GM18520 (cell line): ENCODE measurements around the gene ABHD17B.
"Not testable (repeated sequence)": the region's sequence is repeated elsewhere in the genome, so short reads cannot be mapped to it uniquely, and the experiment has no call there.

Experiments used
- ATAC-seq: cut with Tn5 transposase; IDR thresholded peaks from one replicate; pipeline ENCODE4 v1.9.1; 2021; ENCODE audit not compliant: unreplicated experiment

Gene ABHD17B

DNA sequence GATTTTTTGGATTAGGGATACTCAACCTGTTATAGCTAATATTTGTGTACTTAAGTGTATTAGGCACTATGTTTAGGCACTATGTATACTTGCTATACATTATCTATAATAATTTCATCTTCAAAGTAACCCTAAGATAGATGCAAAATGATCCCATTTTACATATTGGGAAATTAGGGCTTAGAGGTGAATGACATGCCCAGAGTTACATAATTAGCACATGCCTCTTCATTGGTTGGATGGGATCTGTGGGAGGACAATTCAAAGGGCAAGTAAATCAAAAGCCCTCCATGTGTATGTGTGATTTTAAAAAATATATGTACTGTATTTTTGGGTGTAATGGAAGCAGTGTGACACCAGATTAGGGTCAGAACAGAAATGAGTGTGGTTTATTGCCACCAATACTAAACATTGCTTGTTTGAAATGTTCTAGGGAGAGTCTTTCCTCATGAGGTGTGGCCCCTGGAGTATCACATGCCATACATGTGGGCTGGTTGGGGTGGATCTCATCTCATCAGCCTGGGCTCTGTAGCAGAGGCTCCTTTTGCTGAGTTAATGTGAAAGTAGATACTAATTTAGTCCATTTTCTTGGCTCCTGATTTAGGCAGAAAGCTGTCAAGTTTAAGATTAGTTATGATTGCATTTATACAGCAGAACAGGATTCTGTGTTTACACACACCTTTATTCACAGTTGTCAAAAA, 6.0 kb upstream of the ABHD17B start:
- peak; percentile 62 for ATAC-seq

DNA sequence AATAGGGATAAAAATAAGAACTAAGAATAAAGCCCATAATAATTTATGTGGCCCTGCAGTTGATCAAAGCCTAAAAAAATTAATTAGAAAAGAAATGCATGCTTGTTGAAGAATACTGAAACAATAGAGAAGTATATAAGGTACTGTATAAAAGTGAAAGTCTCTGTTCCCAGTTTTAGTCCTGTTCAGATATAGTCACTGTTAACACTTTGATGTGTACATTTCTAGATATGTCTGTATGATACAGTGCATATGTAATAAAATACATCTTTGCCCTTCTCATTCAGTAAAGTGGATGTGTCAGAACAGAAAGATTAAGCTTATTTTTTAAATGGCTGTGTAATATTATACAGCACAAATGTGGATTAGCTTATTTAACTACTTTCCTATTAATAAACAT, 4.5 kb upstream of the ABHD17B start:
- ATAC-seq = no peak

DNA sequence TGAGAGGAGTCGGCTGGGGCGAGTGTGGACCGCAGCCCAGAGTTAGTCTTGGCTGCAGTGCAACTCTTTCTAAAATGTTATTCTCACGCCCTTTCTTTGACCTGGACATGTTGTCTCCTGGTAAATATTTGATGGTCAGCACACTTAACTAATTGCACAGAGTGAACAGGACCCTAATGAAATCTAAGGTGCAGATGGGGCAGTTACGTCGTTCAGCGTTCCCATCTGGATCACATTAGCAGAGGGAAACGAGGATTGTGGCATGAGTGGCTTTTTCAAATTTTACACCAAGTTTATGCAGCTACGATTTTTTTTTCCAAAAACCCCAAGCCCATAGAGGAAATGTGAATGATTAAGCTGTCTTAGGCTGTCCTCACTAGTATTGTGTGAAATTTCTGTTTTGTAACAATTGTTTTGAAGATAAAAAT, 929 bp upstream of the ABHD17B start:
- no peak for ATAC-seq

DNA sequence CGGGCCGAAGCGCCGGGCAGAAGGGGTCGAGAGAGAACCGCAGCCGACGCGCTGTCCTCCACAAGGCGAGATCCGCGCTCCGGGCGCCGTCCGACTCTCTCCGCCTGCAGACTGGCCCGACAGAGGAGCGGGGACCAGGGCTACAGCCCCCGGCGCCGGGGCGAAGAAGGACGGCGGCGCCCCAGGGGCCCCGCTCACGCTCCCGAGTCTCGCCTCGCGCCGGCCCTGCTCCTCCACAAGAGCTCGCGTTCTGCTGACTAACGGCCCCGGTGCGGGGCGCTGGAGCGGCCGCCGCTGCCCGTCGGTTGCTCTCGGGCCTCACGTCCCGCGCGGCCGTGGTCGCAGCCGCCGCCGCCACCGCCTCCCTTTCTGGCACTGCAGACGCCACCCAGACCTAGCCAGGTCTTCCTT, 338 bp downstream of the ABHD17B start:
- ATAC-seq = peak; percentile 5

DNA sequence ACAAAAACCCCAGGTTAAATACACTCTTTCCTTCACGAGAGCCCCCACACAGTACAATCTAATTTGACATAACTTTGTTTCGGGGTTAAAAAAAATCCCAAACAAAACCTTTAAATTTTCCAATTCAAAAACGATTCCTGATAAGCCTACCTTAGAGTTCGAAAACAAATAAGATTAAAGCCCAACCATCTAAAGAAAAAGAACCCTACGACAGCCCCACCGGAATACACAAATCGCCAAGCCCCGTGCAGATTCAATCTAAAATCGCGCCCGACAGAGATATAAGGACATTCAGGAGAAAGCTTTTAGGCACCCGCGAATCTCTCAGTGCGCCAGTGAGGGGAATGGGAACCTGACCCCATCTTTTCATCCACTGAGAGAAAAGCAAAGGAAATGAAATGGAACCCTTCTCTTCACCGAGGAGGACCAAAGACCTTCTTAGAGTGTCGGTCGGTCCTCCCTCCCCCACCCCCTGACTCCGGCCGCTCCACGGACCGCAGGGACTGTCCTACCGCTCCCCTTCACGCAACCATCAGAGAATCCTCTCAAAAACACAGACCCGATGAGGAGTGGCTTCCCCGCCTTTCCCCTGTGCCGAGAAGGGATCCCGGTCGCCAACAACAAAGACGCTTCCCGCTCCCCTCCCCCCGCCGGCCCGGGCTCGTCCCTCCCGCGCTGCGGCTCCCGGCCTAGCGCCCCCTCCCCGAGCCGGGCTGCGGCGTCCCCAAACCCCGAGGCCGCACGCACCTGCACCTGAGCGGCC, 925 bp downstream of the ABHD17B start:
- no peak for ATAC-seq

DNA sequence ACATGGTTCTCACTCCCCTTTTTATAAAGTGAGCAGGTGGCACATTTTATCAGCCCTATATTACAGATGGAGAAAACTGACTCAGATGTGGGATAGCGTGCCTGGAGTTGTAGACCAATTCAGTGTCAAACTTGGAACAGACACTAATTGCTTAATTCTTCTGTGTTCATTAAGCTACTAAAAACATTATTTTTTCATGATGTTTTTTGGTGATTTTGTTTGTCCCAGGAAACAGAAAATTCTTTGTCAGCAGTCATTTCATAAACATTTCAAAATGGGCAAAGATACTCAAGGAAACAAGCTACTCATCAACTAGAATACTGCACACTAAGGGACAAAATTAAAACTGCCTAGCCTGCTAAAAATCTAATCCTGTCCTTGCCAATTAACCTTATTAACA, 2.2 kb downstream of the ABHD17B start:
- no peak for ATAC-seq

DNA sequence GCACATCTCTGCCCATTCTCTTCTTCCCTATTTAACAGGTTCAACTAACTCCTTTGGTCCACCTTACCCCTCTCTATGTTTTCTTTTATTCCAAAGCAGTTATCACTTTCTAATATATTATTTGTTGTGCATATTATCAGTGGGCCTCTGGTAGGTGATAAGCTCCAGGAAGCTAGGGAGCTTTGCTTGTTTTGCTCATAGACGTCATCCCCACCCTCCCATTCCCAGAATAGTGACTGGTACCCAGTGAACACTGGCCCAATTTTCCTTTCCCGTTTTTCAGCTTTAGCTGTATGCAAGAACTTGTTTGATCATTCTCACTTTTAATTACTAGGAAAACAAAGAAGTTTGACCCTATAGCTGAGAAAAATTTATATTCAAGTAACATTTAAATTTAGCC, 6.9 kb downstream of the ABHD17B start:
- no peak for ATAC-seq

DNA sequence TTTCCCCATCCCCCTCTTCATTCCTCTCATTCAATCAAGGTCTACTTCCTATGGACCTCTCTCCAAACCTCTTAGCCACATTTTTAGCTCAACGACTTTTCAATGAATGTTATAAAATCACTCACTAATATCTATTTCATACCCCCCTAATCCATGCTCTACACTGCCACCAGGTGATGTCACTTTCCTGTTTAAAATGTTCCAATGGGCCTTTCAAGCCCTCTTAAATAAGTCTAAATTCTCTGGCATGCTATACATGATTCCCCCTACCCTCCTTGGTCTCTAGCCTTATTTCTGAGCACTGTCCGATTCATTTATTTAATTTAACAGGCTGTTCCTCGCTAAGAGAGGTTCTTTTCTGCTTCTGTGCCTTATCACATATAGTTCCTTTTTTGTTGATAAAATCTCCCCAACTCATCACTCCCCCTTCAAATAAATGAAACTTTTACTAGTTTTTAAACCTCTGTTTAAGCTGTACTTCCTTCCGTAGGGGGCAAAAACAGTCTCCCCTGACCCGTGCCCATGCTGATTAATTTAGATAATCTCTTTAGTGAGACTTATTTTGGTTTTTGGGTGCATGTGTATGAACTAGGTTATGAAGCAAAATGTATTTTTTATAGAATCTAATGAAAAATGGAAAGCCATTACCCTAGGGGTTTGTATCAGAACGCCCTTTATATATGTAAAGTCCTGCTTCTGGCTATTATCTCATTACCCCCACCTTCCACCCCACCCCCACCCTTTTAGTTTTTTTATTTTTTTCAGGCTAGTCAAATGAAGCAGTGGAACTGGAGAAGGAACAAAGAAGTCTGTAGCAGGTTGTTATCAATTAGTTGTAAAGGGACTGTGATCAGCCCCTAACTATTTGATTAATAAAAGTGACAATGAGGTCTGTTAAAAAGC, 9.0 kb downstream of the ABHD17B start:
- ATAC-seq = no peak

DNA sequence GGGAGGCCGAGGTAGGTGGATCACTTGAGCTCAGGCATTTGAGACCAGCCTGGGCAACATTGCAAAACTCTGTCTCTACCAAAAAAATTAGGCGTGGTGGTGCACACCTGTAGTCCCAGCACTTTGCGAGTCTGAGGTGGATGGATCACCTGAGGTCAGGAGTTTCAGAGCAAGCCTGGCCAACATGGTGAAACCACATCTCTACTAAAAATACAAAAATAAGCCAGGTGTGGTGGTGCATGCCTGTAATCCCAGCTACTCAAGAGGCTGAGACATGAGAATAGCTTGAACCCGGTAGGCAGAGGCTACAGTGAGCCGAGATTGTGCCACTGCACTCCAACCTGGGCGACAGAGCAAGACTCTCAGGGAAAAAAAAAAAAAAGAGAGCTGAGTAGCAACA, 12.2 kb downstream of the ABHD17B start:
- not testable (repeated sequence) for ATAC-seq

DNA sequence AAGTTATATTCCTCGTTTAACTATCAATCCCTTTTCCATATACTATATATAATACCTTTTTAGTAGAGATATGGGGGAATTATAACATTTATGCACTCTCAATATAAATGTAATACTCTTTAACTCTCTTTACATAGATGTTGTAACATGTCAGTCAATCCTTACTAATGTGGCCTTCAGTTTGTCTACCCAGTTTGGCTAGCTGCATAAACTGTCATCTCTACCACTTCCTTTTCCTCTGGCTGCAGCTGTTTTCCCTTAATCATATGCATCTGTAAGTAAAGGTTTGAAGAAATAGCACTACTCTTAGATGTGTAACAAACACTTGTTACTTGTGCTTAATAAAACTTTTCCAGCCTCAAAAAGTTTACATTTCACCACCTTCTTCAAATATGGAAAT, 13.4 kb downstream of the ABHD17B start:
- ATAC-seq = peak; percentile 37

DNA sequence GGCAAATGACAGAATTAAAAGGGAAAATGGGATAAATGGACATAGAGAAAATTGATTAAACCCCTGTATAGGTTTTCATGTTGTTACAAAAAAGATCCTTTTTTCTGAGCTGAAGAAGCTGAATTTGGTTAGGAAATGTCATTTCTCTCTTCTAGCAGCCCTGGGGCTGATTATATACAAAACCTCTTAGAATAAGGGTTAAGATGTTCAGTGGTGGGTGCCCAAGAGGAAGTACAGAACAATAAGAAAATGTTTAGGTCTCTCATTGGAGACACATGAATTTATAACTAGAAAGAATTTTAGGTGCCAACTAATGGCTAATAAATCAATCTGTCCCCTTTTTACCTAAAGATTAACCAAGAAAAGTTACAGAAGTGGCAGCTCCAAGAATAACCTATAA, 14.2 kb downstream of the ABHD17B start:
- no peak for ATAC-seq

DNA sequence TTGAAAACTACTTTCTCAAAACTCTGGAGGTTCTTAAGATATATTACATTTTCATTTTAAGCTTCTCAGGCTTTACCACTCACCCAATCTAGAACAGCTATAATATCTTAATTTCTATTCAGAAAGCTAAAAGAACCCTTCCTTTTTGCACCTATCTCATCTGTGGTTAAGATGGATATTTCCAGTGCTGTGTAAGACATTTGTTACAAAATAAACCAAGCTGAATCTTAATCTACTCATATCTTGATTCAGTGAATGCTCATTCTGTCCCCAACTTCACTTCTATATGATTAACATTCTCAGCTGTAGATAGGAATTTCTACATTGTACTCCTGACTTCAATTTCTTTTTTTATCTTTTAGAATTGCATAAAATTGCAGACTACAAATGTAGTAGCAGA, 15.0 kb downstream of the ABHD17B start:
- ATAC-seq = no peak

DNA sequence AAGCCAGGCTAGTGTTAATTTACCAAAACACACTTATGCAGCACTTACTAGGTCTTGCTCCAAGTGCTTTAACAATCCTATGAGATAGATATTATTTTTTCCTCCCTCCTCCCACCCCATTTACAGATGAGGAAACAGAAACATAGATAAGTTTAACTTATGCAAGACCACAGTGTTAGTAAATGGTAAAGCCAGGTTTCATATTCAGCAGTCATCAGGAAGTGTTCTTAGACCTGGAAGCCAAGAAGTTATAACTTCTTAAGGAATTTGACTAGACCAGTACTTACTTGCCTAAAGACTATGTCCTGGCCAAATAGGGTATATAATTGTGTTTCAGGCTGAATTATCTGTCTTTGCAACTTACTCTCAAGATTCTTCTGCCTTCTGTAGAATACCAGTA, 15.9 kb downstream of the ABHD17B start:
- no peak for ATAC-seq

DNA sequence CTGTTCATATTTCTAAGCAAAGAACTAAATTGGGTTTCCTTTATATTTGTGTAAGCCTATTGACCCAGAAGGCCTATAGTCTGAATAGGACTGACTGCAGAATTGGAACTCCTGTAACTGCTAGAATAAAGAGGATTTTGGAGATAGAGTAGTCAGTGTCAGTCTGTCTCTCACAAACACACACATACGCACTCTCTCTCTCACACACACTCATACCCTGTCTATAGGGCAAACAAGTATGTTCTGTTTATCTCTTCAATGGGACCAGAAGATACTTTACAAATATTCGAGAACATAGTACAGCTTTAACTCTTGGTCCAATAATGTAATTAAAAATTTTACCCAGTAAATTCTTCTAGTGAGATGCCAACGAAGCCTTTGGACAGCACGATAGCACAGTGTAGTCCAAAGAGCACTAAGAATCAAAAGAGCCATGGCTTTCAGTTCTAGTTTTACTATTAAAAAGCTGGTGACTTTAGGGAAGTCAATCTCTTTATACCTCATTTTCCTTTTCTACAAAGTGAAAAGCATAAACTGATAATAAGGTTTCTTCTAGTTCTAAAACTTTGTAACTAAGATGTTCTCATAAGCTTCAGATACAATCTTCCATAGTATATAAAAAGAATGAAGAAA, 19.3 kb downstream of the ABHD17B start:
- ATAC-seq = no peak

DNA sequence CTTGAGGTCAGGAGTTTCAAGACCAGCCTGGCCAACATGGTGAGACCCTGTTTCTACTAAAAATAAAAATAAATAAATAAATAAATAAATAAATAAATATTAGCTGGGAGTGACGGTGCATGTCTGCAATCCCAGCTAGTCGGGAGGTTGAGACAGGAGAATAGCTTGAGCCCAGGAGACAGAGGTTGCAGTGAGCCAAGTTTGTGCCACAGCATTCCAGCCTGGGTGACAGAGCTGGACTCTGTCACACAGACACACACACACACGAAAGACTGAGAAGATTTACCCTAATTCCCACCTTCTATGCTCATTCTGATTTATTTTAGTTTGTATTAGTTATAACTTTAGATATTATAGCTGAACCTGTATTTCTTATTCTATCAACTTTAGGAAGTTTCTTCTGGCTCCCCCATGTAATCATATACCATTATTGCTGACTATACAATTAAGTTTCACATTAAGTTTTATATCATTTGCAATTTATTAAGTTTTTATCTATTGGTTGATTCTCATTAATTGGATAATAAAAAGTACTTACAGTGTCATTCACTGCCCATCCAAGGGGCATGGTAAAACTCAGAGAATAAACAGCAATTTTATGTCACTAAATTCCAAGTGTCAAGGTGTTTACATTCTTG, 20.8 kb downstream of the ABHD17B start:
- no peak for ATAC-seq

DNA sequence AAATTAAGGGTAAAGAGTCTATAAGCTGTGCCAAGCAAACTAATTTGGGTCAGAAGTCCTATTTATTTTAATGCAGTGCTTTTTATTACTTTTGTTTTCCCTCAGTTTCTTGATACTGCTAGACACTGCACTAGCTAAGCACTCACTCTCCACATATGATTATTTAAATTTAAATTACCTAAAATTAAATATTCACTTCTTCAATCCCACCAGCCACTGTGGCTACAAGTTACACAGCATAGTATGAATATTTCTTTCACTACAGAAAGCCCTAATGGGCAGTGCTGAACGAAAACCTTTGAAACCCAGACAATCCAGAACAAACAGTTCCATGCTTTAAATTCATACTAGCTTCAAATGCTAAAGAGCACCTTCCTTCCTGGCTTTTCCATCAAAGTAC, 23.6 kb downstream of the ABHD17B start:
- no peak for ATAC-seq

DNA sequence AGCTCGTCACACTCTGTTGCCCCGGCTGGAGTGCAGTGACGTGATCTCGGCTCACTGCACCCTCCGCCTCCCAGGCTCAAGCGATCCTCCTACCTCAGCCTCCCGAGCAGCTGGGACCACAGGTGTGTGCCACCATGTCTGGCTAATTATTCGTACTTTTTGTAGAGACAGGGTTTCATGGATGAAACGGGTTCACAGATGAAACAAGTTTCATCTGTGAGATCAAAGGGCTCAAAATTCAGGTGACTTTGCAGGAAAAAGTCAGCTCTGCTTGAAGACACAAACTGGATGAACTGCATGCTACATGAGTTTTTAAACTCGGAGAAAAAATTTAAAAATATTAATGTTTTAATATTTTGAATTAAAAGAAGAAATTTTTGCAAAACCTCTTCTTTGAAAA, 24.5 kb downstream of the ABHD17B start:
- ATAC-seq = no peak

DNA sequence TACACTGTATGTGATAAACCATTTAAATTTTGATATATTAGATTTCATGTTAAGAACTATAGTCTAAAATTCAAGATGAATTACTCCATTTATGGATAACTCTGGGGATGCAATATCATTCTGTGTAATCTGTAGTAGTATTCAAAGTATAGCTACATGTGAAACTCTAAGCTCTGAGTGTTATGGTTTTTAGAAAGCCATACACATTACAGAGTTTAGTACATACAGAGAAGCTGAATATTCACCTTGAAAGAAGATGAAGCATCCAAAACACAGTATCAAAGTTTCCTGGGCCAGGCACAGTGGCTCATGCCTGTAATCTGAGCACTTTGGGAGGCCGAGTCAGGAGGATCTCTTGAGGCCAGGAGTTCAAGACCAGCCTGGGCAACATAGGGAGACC, 25.0 kb downstream of the ABHD17B start:
- no peak for ATAC-seq

DNA sequence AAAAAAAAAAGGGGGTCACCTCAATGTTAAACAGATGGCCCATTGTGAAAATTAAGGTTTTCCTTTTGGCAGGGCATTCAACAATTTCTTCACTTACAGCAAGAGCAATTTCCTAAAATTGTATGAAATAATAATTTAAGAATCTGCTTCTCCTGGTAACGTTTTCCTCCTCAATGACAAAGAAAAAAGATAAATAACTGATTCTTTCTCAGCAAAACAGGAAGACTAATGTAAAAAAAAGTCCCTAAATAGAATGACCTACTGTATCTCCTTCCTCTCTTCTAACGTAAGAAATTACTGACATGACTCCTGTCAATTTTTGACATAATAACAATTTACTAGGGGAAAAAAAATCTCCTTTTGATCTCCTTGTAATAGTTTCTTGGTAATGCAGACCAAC, 25.5 kb downstream of the ABHD17B start:
- no peak for ATAC-seq

DNA sequence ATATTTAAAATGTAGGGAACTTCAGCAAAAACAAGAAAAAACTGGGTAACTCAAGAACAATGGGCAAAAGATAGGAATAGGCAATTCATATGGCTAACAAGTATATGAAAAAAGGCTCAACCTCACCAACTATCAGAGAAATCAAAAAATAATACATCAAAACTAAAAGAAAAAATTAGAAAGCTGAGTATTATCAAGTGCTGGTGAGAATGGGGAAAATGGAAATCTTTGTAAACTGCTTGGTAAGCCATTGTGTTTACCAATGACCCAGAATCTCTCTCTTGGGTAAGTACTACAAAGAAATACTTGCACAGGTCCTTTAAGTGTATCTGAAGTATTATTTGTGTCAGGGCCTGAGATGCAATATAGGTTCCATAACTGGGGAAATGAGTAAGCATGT, 27.0 kb downstream of the ABHD17B start:
- ATAC-seq = no peak
